ENCODE results near the gene ZNF727.
"Not testable (repeated sequence)": the region's sequence is repeated elsewhere in the genome, so short reads cannot be mapped to it uniquely, and the experiment has no call there.

ZNF727 gene

GRCh38 chr7:64045301-64046040 is at the start of gene ZNF727:
TSS of gene ZNF727 (plus strand) at chr7:64045434. CDS start at chr7:64045622, 188 bp downstream.
- DNase-seq: peak; percentile 63

DNA sequence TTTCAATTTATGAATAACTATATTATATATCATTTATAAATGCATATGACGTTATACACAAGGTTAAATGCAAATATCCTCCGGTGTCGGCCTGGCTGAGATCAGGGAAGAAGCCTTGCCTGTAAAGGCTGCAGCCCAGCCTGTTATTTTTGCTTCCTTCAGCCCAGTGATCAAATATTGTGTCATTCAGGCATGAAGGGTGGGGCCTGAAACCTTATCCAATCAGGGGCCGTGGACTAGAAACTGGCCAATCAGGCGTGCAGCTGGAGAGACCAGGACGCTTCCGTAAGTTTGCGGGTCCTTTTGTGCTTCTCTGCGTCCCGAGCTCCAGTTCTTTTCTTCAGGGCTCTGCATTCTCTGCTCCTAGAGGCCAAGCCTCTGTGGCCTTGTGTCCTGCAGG is 46.7 kb upstream of the ZNF727 start, which contains the start of gene ZNF722:
Gene ZNF722 (plus strand): TSS at position 301 of the 400 bp plus-strand sequence. CDS start 113 bp downstream, outside the sequence.
- no peak for DNase-seq

GRCh38 chr7:64015496-64015895 is 29.7 kb upstream of the ZNF727 start:
- DNase-seq: not testable (repeated sequence)

DNA sequence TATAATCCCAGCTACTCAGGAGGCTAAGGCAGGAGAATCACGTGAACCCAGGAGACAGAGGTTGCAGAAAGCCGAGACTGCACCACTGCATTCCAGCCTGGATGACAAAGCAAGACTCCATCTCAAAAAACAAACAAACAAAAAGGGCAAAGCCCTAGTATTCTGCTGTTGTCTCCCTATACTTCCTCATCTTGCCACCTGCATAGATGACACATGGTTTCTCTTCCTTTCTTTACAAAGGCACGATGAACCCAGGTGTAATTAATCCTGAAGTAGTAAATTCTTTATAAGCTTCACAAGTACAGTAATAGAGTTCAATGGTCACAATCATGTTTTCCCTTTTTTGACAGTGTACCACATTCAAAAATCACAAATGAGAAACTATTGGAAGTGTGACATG is 9.8 kb upstream of the ZNF727 start:
- no peak for DNase-seq

GRCh38 chr7:64037095-64037494 is 8.1 kb upstream of the ZNF727 start:
- no peak for DNase-seq

- no peak for DNase-seq
Observed at GRCh38 chr7:64046041-64046389, 781 bp downstream of the ZNF727 start.

- not testable (repeated sequence) for DNase-seq
Observed at GRCh38 chr7:64077837-64078698, 32.8 kb downstream of the ZNF727 start.

DNA sequence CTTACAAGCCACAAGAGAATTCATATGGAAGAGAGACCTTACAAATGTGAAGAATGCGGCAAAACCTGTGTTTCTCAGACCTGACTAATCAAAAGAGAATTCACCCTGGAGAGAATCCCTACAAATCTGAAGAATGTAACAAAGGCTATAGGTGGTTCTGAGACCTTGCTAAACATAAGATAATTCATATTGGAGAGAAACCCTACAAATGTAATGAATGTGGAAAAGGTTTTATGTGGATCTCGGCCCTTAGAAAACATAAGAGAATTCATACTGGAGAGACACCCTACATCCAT is 33.4 kb downstream of the ZNF727 start:
- DNase-seq: no peak

DNA sequence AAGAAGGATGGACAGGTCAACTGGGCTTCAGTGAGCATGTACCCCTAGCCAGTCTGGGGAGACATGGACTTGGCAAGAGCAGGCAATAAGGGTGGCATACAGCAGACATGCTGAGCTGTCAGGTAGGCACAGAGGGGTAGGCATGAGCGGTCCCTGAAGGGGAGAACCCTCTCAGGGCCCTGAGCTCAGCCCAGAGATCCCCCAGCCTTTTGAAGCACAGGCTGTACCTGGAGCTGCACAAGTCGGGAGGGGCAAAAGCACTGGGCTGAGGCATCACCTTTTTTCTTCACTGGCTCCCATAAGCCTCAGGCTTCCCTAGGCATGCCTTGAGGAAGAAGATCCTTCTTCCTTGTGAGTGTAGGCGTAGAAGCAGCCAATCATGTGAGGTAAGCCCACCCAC is 42.3 kb downstream of the ZNF727 start:
- no peak for DNase-seq

DNA sequence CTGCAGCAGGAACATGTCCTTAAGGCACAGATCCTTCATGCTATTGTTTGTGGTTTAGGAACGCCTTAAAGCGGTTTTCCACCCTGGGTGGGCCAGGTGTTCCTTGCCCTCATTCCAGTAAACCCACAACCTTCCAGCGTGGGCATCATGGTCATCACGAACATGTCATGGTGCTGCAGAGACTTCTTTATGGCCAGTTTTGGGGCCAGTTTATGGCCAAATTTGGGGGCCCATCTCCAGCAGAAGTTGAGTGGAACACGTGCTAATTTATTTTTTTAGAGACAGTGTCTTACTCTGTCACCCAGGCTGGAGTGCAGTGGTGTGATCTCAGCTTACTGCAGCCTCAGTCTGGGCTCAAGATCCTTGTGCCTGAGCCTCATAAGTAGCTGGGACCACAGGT is 43.6 kb downstream of the ZNF727 start:
- not testable (repeated sequence) for DNase-seq
